Sigmoid colon (tissue), 7 donors: Measurements from ENCODE around the gene ING4. TPM values are rescaled to one million over a fixed set of nuclear protein-coding genes. Genes with fewer than 3 reads are reported as not detected.

ENCODE experiments used
- DNase-seq: peaks from one replicate; pipeline ENCODE4 v3.0.0-alpha.2; 2019
- H3K27ac ChIP-seq, 4 donors: fragments of 200-600 bp; sonication (generic); one replicate each; pipeline ENCODE4 v1.5.1; 2016 to 2019; ENCODE audit warnings: mild to moderate bottlenecking in 1 of 4
- H3K27me3 ChIP-seq, 3 donors: fragments of 200-600 bp; sonication (generic); one replicate each; pipeline ENCODE4 v1.5.1; 2019; ENCODE audit warnings: mild to moderate bottlenecking in 1 of 3
- H3K36me3 ChIP-seq, 4 donors: fragments of 200-600 bp; sonication (generic); one replicate each; pipeline ENCODE4 v1.5.1; 2016 to 2019
- H3K4me1 ChIP-seq, 4 donors: fragments of 200-600 bp; sonication (generic); one replicate each; pipeline ENCODE4 v1.5.1; 2017 to 2019
- H3K4me3 ChIP-seq, 4 donors: fragments of 200-600 bp; sonication (generic); one replicate each; pipeline ENCODE4 v1.5.1; 2017 to 2019; ENCODE audit warnings: mild to moderate bottlenecking in 2 of 4, moderate library complexity in 1 of 4
- H3K9me3 ChIP-seq, 4 donors: fragments of 200-600 bp in 3 of 4; sonication (generic) in 3 of 4; one replicate each; pipeline versions ENCODE4 v1.5.1 to v1.6.1; 2013 to 2019
- CTCF ChIP-seq, 4 experiments: fragments of 450-650 bp in 3 of 4; fragments of 200-600 bp in 1 of 4; IDR thresholded peaks; one replicate each; pipeline ENCODE4 v1.5.1; 2016 to 2019; ENCODE audit warnings: antibody characterized with exemption in 4 of 4, mild to moderate bottlenecking in 3 of 4, moderate library complexity in 2 of 4
- EP300 ChIP-seq, 4 donors: sonication (generic); formaldehyde crosslinking; IDR thresholded peaks; one replicate each; pipeline ENCODE4 v1.6.1; 2017; ENCODE audit warnings: antibody characterized with exemption in 4 of 4
- POLR2A ChIP-seq, 2 donors: fragments of 450-650 bp; IDR thresholded peaks; one replicate each; pipeline ENCODE4 v1.6.1; 2016; ENCODE audit warnings: antibody characterized with exemption in 2 of 2, mild to moderate bottlenecking in 2 of 2, moderate library complexity in 2 of 2
- POLR2AphosphoS5 ChIP-seq, 4 donors: sonication (generic); formaldehyde crosslinking; IDR thresholded peaks; one replicate each; pipeline ENCODE4 v1.6.1; 2017; ENCODE audit warnings: antibody characterized with exemption in 4 of 4
- WGBS, 2 donors: extraction: QIAGEN DNeasy Blood & Tissue Kit; methylation state at CpG; one replicate each; pipeline ENCODE4 v1.1.7; 2013; 5-methylcytosine and 5-hydroxymethylcytosine counted together
- intact Hi-C: fragments of 100-400 bp; cut with DNase I; formaldehyde crosslinking; loops from one replicate; pipeline ENCODE4 v1.15.1; 2023
- polyA plus RNA-seq, 3 donors: library from polyadenylated mRNA; stranded (reverse); fragments of 200-250 nt; gene quantifications; one replicate each; pipeline ENCODE4 v1.2.3, GENCODE V29; 2013
- total RNA-seq, 4 donors: library from RNA; depleted of rRNA; stranded (reverse); fragments of >200 nt; gene quantifications; one replicate each; pipeline ENCODE4 v1.1.0, GENCODE V29; 2016
- donor health status: healthy with polysubstance abuse.
- donor health status: Bipolar disorder and iron deficiency.
- donor health status: healthy.

Gene ING4
- total and polyA plus RNA-seq, 7 donors: 37.8 to 85.9 (median 59.5) TPM

- intact Hi-C loops: loop anchor here (2.0 to 5.0 kb wide), 2 partner anchors 28 to 209 kb away; partner anchors contain the start of genes ACRBP and P3H3
- WGBS, 2 donors: 65 to 83% methylated on average over 5 of the region's 5 CpGs
Observed at GRCh38 chr12:6618483-6619225, 44.3 kb downstream of the ING4 start.

GRCh38 chr12:6615802-6616201, 47.1 kb downstream of the ING4 start:
- H3K4me1 ChIP-seq: peaks cover 0 to 45% (median 43%) of the 10 kb centered on the region in 4 donors
- H3K36me3 ChIP-seq: no peaks in the 10 kb centered on the region
- 56 to 61% methylated on average over 3 of the region's 3 CpGs for WGBS, 2 donors
- intact Hi-C loops: loop anchor here (2.0 to 5.0 kb wide), 2 partner anchors 163 to 211 kb away; partner anchors contain the start of gene P3H3
- TF ChIP-seq POLR2AphosphoS5 (IDR thresholded peaks at IDR 0.05) (no peak), EP300 (IDR thresholded peaks at IDR 0.05) (no peak), POLR2A (IDR thresholded peaks at IDR 0.05) (no peak), CTCF (IDR thresholded peaks at IDR 0.05) (no peak)
- H3K9me3 ChIP-seq: no peaks in the 10 kb centered on the region
- no peak for DNase-seq
- no peak overlapping the region for H3K4me3 ChIP-seq
- peaks cover 8 to 10% (median 9%) of the 10 kb centered on the region in 3 donors for H3K27me3 ChIP-seq
- peak overlapping the region; percentile 87 to 96 (median 94) for H3K27ac ChIP-seq

More at GRCh38 chr12:6618483-6619225, 44.3 kb downstream of the ING4 start:
- no peaks in the 10 kb centered on the region for H3K9me3 ChIP-seq
- H3K4me1 ChIP-seq: peaks cover 0 to 17% (median 15%) of the 10 kb centered on the region in 4 donors
- no peak overlapping the region for H3K27ac ChIP-seq
- no peak for TF ChIP-seq POLR2AphosphoS5 (IDR thresholded peaks at IDR 0.05)
- no peak for DNase-seq
- peaks cover 8 to 14% (median 11%) of the 10 kb centered on the region in 3 donors for H3K27me3 ChIP-seq
- no peak overlapping the region for H3K4me3 ChIP-seq
- H3K36me3 ChIP-seq: no peaks in the 10 kb centered on the region

GRCh38 chr12:6614513-6615172, 48.3 kb downstream of the ING4 start:
- DNase-seq: no peak
- 29 to 68% methylated on average over 7 of the region's 7 CpGs for WGBS, 2 donors
- Histone ChIP-seq H3K4me1 (peaks cover 0 to 39% (median 36%) of the 10 kb centered on the region in 4 donors), H3K4me3 (no peak overlapping the region), H3K9me3 (no peaks in the 10 kb centered on the region), H3K27ac (peak overlapping the region; percentile 87 to 96 (median 94)), H3K36me3 (no peaks in the 10 kb centered on the region), H3K27me3 (peaks cover 0 to under 1% (median 0%) of the 10 kb centered on the region in 3 donors)
- intact Hi-C loops: loop anchor here (1.0 to 5.0 kb wide), 4 partner anchors 75 to 213 kb away; partner anchors contain the start of genes P3H3, PTMS and ZNF384
- TF ChIP-seq EP300 (IDR thresholded peaks at IDR 0.05) (no peak), POLR2A (IDR thresholded peaks at IDR 0.05) (no peak), CTCF (IDR thresholded peaks at IDR 0.05) (no peak), POLR2AphosphoS5 (IDR thresholded peaks at IDR 0.05) (no peak)

- peak; percentile 98 for DNase-seq
- Histone ChIP-seq H3K9me3 (no peaks in the 10 kb centered on the region), H3K27me3 (no peaks in the 10 kb centered on the region), H3K4me1 (peaks cover 0 to 39% (median 36%) of the 10 kb centered on the region in 4 donors), H3K4me3 (peak overlapping the region in 1 of 4 donors; percentile 19), H3K27ac (peak overlapping the region; percentile 87 to 96 (median 94)), H3K36me3 (no peaks in the 10 kb centered on the region)
- no peak for TF ChIP-seq CTCF (IDR thresholded peaks at IDR 0.05)
- TF ChIP-seq POLR2A (IDR thresholded peaks at IDR 0.05): no peak
- no peak for TF ChIP-seq EP300 (IDR thresholded peaks at IDR 0.05)
- TF ChIP-seq POLR2AphosphoS5 (IDR thresholded peaks at IDR 0.05): peak; percentile 19 to 77 (median 59)
- intact Hi-C loops: loop anchor here (1.0 to 5.0 kb wide), 3 partner anchors 75 to 165 kb away; partner anchors contain the start of genes PTMS and ZNF384
- 5 to 15% methylated on average over 21 of the region's 21 CpGs for WGBS, 2 donors
Observed at GRCh38 chr12:6613776-6614512, 49.0 kb downstream of the ING4 start.
